ENCODE results near the gene MTHFD2L.
"Not testable (repeated sequence)": the region's sequence is repeated elsewhere in the genome, so short reads cannot be mapped to it uniquely, and the experiment has no call there.

Gene MTHFD2L

DNA sequence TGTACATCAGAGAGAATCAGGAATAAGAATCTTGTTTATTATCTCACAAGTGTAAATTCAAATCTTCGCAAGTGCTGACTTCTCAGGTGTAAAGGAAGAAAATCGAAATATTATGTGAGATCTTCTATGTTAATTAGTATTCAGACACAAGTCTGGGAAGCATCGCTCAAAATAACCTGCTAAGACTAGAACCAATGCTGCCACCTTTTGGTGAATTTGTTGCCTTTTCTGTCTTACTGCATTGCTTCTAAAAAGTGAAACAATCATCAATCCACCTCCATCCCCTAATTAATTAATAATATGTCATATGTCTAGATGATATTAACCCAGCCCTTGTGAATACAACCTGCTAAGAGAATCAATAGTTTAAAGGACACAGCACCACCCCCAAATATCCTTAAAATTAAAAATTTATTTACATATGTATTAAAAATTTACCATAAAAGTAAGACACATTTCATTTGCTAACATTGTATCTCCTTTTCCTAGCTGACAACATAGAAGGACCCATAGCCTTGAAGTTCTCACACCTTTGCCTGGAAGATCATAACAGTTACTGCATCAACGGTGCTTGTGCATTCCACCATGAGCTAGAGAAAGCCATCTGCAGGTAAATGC lies 153.9 kb downstream of the MTHFD2L start:
- DNase-seq, result no peak

DNA sequence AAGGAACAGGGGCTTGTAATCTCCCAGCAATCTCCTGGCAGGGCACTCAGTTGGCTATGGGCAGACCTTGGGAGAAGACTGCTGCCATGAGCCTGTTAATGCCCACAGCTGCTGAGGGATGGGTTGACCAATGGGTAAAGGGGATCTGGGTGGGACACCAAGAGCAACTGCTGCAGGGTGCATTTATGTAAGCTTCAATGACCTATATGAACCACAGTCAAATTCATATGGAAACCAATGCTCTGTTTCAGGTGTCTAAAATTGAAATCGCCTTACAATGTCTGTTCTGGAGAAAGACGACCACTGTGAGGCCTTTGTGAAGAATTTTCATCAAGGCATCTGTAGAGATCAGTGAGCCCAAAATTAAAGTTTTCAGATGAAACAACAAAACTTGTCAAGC lies 156.4 kb downstream of the MTHFD2L start:
- DNase-seq, result no peak

DNA sequence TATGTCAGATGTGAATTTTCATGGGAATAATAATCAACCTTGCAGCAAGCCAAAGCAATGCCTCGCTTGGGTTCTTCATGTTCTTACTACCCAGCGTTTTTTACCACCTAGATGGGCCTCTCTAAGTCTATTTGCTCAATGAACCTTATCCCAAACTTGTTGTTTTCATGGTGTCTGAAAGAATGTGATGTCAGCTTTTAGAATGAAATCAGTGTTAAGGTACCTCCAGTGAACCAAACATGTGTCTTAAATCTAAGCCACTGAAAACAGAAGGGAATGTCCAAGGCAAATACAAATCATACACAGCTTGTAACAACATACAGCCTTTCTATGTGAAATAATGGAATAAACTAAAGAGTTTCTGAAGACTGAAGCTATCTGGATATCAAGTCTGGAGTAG lies 157.0 kb downstream of the MTHFD2L start:
- DNase-seq, result no peak

DNA sequence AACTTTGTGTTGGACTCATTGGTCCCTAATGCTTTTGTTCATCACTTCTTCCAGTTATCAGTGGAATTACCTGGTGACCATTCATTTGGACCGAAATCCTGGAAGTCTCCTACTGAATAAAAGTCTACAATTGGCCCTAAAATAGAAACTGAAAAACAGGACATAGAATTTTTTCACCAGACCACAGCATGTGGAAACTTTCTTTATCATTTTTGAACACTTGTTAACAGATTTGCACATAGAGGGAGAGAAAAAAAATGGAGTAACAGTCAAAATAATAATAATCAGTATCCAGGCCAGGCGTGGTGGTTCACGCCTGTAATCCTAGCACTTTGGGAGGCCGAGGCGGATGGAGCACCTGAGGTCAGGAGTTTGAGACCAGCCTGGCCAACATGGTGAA lies 157.5 kb downstream of the MTHFD2L start:
- DNase-seq, result no peak

DNA sequence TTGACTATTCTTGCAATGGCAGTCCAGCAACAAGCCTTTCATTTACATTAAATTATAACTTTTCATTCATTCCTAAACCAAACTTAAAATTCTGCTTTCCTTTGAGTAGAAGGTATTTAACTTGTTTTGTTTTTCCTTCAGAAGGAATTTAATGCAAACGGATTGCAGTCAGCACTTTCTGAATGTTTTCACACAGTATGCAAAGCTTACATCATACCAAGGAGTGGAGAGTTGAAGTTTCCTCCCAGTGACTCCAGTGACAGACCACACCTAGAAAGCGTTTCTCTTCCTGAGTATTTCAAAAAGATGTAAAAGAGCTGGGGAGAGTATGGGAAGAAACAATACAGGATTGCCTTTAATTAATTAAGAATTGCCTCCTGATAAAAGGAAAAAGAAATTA lies 158.5 kb downstream of the MTHFD2L start:
- DNase-seq, result no peak

DNA sequence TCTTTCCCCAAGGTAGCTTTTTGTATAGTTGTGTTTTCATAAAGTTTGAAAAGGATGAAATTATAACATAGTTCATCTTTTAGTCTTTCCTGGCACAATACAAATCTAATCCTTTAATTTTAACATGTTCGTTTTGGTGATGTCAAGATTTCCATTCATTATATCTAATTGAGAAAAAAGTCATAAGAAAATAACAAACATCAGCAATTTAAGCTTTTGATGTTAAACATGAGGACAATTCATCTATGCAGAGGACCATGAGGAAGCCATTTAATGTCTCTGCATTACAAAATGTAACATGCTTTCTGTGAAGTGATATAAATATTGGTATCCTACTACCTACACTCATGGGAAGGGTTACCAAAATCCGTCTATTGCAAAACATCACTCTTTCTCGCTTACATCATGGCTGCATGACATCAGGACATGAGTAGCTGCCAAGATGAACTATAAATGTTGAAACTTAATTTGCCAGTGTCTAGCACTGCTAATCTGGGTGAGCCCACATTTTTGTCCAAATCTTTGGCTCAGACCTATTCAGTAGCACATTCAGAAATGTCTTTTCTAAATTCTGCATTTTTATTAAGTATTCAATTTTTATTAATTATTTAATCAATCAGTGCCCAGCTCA lies 159.8 kb downstream of the MTHFD2L start:
- no peak for DNase-seq

DNA sequence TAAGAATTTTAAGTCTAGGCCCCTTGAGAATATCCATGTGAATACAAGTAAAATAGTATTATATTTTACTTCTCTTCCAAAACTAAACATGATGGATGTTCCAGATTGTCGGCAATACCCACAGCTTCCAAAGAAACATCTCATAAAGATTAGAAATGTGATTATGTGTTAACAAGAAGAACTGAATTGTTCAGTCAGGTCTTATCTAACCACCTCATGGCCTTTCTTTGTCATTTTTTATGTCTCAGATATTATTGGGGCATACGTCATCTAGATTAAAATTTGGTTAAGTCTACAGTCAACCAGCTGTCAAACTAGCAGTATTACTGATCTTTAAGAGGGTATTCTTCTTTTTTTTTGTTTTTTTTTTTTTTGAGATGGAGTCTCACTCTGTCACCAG lies 160.4 kb downstream of the MTHFD2L start:
- no peak for DNase-seq

DNA sequence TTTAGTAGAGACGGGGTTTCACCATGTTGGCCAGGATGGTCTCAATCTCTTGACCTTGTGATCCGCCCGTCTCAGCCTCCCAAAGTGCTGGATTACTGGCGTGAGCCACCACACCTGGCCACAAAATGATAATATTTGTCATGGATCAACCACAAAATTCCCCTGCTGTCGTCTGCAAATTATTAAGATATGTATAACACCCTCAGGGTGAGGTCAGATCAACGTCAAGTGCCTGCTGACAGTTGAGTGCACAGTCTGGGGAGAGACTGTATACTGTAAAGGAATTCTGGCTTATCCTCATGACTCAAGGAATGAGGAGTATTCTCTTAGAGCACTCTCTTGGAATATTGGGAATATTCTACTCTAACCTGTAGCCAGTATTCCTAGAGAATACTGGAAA lies 161.6 kb downstream of the MTHFD2L start:
- no peak for DNase-seq

DNA sequence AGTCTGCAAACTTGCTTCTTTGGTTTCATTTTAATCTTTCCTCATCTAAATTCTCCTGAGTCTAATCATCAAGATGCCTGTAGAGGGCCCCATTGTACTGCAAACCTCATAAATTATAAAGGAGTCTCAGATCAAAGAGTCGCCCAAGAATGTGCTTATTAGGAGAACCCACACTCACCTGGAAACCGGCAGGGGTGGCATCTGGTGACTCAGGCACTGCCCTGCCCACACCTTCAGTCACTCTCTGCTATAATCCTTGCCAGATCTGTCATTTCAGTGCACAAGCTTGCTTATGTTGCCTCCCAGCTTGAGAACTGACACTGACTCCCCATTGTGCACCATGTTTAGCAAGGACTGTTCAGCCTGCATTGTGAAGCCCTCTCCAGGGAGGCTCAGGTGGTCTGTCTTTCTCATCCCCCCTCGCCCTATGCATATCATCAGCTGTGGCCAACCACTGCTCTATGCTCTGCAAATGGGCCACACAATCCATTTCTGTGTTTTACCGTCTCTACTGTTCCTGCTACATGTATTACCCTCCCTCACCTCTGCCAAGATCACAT lies 162.7 kb downstream of the MTHFD2L start:
- DNase-seq, result no peak

DNA sequence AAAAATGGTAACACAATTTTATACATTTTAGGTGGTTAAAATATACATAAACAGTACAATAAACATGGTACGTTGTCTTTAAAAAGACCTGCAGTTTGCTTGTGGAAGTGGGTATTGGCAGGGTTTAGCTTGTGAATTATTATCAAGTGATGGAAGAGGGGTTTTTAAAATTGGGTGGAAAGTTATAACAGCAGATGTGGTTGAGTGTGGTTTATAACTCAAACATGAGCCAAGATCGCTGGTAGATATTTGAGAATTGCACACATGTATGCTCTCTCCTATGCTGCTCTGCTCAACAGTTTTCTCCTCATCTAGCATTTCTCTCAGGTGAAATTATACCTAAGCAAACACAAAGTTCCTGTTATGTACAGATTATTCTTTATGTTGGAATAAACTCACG lies 164.4 kb downstream of the MTHFD2L start:
- no peak for DNase-seq

DNA sequence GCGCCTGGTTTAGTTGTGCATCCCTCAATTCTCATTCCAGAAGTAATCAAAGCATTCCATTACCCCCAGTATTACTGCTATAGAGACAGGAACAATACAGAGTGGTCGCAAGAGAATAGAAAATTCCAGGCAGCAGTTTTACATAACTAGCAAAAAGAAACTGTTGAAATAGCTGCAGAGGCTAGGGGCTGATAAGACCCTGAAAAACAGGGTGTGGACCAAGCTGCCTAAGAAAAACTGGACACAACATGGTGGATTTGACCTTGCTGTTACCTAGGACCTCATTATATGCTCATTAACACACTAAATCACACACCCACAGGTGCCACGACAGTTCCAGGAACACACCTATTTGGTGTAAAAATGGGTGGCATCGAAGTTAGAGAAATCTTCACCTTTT lies 165.7 kb downstream of the MTHFD2L start:
- DNase-seq, result no peak

DNA sequence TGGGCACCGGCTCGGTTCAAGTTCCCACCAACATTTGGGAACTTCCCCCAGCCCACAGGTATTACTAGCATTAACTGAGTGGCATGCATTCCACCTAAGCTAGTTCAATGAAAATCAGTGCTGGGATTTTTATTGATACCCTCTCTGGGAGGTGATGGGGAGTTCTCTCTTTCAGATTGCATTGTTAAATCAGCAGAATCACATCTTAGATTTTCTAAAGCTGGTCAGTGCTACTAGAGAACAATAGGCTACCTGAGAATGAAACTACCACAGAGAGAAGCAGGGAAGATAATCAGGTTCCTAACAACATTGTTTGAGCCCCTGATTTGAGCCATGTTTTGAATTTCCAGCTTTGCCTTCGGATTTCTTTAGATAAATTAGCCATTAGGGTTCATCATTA lies 166.3 kb downstream of the MTHFD2L start:
- no peak for DNase-seq

DNA sequence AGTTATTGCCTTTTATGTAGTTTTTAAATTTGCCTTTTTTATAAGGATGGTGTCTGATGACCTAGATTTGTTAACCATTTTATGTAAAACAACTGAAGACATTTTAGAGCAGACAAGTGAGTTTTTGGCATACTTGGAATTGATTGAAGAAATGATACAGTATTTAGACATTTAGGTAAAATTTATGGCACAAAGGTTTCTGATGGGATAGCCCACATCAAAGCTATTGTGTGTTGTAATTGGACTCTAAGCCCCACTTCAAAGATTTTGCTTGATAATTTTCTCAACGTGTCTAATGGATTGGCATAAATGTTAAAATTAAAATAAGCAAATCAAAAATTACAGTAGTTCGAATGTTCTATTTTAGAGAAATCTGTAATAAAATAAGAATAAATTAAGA lies 168.0 kb downstream of the MTHFD2L start:
- no peak for DNase-seq

DNA sequence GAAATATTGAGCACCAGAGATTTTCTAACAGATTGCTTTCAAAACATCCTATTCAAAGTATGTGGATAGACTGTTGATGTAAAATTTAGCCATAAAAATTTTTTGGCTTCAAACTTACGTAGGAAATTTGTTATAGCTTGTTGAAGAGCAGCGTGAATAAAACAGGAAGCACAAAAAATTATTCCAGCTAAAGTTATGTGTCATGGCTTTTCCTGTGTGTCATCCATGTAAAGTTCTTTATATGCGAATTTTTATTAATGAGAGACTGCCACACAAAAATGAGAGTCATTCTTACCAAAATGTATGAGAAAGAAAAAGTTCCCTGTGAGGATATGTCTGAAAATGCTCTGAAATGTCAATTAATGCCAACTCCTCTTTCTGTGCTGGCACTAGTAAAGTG lies 169.8 kb downstream of the MTHFD2L start:
- DNase-seq, result no peak

DNA sequence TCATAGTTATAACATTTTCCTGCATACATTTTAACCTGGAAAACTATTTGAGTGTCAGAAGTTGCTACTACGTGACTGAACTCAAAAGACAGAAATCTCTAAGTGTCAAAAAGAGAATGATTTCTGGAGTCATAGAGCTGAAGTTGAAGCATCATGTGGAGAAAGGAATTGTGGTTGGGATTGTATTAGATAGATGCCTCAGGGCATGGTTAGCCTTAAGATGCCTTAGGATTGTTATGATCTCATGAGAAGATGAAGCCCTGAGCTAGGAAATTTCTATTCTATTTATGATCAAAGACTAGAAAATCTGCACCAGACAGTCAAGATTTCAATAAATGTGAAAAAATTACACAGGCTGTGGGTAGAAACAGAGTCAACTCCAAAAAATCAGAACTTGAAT lies 170.6 kb downstream of the MTHFD2L start:
- DNase-seq, result no peak

DNA sequence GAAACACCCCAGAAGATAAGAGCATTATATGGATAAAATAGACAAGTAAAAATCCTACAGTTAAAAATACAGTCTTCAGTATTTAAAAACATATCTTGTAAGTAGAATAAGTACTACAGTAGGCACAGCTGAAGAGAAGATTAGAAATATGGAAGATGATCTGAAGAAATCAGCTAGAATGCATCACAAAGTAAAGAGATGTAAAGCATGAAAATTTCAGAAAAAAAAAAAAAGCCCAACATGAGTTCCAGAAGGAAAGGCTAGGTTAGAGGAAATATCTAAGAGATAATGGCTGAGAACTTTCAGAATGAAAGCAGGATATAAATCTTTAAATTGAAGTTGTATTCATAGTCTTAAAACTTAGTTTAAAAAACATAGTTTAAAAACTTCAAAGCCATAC lies 171.4 kb downstream of the MTHFD2L start:
- DNase-seq, result no peak

DNA sequence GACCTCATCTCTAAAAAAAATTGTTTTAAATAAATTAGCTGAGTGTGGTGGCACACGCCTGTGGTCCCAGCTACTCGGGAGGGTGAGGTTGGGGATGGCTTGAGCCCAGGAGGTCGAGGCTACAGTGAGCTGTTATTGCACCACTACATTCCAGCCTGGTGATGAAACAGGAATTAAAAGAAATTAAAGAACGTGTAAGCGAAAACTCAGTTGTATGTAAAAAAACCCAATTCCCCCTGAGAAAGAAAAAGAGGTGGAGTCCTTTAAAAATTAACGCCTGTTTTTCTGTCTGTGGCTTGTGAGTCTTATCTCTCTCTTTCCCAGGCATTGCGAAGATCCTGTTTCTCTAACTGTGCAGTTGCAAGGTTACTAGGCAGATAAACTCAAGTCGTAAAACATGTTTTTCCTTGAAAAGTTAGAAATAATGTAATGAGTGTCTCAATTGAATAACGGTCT lies 172.4 kb downstream of the MTHFD2L start:
- no peak for DNase-seq

DNA sequence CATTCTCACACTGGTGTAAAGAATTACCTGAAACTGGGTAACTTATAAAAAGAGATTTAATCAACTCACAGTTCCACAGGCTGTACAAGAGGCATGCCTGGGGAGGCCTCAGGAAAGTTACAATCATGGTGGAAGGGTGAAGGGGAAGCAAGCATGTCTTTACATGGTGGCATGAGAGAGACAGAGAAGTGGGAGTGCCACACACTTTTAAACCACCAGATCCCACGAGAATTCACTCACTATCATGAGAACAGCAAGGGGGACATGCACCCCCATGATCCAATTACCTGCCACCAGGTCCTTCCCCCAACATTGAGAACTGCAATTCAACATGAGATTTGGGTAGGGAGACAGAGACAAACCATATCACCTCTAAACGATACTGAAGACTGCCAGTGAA lies 173.3 kb downstream of the MTHFD2L start:
- no peak for DNase-seq

DNA sequence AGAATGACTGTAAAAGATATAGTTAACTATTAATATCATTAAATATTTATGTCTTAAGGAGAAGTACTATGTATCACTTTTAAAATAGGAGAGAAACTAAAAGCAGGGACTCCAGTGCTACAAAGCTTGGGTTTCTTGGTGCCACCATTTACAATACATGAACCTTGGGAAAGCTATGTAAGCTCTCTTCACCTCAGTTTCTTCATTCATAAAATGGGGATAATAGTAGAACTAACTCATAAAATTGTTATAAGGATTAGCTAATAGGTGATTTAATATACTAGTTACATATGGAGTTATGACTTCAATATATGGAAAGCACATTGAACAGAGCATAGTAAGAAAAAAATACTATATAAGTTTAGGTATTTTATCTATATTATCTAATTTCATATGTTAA lies 174.0 kb downstream of the MTHFD2L start:
- no peak for DNase-seq

DNA sequence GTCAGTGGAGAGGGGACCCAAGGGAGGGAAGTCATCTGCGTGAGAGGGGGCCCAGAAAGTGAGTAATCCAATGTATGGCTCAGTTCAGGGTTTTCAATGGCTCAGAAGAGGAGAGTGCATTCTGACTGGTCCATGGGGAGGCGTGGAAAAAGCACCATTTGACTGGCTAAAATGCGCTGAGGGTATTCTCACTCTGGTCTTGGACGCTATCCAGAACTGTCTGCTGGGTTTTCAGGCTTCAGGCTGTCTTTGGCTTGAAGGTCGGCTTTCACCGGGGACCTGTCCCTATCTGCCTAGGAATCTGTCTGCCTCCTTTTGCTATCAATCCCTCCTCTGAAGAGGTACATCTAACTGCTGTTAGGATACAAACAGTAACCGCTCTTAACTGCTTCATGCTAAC lies 176.7 kb downstream of the MTHFD2L start:
- DNase-seq, result no peak

DNA sequence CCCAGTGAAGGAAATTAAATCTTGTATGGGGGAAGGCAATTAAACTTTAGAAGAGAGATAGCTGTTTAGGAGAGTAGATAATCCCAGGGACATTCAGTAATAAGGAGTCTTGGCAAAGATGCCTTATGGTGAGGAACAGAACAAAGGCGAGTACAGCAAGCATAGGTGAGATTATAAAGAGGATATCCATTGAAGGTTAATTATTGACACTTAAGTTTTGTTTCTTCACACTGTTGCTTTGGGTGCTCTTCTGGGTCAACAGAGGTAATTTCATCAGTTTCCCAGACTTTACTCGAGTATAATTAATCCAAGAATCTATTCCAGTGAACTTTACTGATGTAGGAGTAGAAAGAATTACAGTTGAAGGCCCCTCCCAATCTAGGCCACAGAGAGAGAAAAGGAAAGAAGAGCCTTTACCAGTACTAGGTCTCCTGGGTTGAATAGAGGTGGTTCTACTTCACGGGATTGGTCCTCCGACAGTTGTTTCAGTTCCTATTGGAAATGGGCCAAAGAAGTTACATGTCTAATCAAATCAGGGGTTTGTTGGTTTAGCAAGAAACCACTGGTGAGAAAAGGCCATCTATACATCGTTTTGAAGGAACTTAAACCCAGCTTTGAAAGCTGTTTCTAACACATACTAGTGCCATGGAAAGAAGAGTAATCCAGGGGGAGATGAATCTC lies 177.6 kb downstream of the MTHFD2L start:
- no peak for DNase-seq

DNA sequence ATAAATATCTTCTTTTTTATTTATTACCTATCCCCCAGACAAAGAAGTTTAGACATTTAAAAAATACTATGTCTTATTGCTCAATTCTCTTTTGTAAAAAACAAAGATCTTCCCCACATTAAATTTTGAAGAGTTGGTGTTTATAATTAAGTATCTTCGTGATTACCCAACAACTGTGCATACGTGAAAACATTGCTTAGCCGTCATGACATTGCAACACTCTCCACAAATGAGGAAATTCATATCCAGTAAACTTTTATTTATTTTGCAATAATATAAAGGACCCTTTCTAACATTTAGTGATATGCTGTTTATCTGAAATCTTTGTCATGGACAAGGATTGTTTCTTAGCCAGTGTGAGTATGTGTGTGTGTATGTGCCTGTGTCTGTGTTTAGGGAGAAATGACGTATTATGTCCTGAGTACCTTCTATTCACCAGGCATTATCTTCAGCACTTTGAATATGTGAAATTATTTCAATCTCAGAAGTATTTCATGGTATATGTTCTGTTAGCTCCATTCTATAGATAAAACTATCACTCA lies 180.9 kb downstream of the MTHFD2L start:
- DNase-seq, result no peak

DNA sequence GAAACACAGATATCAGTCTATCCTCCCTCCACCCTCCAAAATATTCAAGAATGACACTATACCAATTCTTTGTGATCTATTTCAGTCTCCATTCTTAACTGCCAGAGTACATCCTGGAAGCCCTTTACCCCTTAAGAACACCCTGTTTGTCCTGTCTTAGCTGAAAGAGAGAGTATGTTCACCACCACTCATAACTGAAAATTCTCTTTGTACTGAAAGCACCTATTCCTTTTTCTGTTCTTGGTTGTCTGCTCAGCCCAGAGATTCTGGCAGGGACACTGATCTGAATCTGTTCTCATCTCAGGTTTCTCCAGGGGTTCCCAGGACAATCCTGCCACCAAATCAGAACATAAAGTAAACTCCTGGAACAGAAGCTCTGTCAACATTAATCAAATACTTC lies 181.6 kb downstream of the MTHFD2L start:
- no peak for DNase-seq

DNA sequence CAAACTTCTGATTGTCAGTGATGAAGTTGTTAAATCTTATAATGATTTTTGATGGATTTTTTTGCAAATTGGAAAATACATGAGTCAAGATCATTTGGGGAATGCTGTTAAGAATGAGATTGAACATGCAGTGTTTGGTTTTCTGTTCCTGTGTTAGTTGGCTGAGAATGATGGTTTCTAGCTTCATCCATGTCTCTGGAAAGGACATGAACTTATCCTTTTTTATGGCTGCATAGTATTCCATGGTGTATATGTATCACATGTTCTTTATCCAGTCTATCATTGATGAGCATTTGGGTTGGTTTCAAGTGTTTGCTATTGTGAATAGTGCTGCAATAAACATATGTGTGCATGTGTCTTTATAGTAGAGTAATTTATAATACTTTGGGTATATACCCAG lies 182.5 kb downstream of the MTHFD2L start:
- DNase-seq, result not testable (repeated sequence)
